Panc1 (cell line): ENCODE measurements around the gene COL4A1.

ENCODE experiments used
- SIN3A ChIP-seq: IDR thresholded peaks from 2 replicates; pipeline ENCODE4 v1.6.1; 2012; ENCODE audit warnings: low read depth, mild to moderate bottlenecking, low read length, moderate library complexity, borderline replicate concordance; ENCODE audit not compliant: insufficient read depth
- TF ChIP-seq, protein P1 (sequence below): fragments of 450-650 bp; IDR thresholded peaks from 2 replicates; pipeline ENCODE4 v1.5.1; 2017; ENCODE audit warnings: mild to moderate bottlenecking

DNA sequence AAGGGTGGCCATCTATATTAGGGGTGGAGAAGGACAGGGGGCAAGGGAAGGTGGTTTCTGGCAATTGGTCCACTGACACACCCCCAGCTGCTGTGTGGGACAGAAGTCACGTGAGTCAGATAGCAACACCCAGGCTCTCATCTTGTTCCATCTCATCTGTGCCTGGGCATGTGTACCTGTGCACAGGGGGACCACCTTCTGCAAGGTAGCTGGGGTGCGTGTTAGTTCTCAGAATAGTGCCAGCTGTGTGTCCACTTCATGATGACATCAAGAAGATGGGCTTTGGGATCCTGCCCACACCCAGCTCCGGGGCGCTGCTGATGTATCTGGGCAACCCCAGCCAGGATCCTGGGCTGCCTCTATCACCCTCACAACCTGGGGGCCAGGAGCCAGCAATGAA lies 38.7 kb upstream of the COL4A1 start:
- TF ChIP-seq SIN3A = no peak
- TF ChIP-seq, protein P1, sequence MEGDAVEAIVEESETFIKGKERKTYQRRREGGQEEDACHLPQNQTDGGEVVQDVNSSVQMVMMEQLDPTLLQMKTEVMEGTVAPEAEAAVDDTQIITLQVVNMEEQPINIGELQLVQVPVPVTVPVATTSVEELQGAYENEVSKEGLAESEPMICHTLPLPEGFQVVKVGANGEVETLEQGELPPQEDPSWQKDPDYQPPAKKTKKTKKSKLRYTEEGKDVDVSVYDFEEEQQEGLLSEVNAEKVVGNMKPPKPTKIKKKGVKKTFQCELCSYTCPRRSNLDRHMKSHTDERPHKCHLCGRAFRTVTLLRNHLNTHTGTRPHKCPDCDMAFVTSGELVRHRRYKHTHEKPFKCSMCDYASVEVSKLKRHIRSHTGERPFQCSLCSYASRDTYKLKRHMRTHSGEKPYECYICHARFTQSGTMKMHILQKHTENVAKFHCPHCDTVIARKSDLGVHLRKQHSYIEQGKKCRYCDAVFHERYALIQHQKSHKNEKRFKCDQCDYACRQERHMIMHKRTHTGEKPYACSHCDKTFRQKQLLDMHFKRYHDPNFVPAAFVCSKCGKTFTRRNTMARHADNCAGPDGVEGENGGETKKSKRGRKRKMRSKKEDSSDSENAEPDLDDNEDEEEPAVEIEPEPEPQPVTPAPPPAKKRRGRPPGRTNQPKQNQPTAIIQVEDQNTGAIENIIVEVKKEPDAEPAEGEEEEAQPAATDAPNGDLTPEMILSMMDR = no peak
